Measurements from ENCODE around the gene TTPAL.
A peak's percentile ranks its signal among the peaks of the same experiment; 100 is the strongest.

TTPAL gene

DNA sequence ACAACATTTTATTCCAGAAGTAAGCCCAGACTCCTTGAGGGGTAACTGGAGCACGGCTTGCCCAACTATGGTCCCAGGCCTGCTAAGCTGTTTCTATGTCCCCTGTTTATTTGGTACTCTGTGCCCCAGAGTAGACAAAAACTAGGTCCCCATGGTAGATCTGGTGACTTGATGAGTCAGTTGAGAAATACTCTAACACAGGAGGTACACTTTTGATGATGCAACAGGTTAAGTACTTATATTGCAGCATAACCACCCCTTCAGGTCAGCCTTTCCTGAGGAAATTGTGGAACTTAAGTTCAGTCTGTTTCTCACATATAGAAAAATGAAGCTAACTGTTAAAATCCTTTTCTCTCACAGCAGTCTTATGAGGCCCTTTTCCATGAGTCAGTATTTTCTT, 19.6 kb downstream of the TTPAL start:
- DNase-seq (ENCODE audit: extremely low read depth in 1 of 2, low read depth in 1 of 2), result no peak

DNA sequence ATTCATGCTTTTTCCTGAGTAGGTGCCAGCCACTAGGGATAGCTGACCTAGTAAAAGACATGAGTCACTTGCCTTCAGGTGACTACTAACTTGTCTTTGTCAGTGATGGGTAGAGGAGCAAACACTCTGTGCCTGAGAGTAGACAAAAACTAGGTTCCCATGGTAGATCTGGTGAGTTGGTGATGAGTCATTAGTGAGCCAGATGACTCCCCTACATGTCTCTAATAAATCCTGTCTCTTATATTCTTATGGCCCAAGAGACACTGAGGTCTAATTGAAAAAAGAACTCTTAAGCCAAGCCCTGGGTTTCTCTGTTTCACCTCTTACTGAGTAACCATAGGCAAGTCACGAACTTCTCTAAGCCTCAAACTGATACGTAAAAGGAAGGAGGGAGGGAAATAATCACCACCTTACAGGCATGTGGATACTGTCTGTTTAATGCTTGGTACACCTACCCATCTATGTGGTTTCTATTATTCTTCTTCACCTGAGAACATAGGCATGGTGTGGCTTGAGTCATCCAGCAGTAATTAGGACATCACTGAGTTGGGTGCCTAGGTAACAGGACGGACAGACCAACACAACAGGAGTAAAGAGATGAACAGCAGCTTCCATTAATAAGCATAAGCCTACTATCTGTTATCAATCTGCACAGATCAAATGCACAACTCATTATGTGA, 20.3 kb downstream of the TTPAL start:
- DNase-seq (ENCODE audit: extremely low read depth in 1 of 2, low read depth in 1 of 2), result no peak

DNA sequence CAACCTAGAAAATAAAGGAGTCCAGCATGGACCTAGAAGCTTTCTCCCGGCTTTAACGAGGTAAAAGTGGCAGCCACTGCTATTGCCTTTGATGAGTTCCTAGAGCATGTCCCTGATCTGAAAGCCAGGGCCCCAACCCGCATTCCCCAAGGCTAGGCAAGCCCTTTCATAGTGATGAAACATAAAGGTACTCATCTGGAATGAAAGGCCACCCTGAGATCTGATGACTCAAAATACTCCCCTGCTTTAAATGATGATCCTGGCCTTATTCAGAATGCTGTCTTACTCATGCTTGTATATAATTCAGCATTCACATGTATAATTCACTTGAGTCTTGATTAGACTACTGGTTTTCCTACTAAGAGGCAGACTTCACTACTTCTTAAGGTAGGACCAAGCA, 21.3 kb downstream of the TTPAL start:
- DNase-seq (ENCODE audit: extremely low read depth in 1 of 2, low read depth in 1 of 2), result no peak

DNA sequence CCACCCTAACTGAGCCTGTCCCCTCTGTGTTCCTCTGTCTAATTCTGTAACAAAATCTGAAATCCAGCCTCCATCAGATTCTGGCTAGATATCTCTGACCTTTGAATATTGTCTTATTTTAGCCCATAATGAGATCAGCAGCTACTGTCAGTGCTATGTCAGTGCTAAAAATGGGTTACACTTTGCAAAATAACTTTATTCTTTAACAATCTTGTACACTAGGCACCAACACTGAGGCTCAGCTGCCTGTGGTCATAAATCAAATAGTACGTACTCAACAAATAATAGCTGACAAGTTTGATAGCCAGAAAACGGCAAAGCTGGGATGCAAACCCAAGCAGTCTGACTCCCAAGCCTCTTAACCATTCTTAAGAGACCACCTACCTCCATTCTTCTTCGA, 22.1 kb downstream of the TTPAL start:
- DNase-seq (ENCODE audit: extremely low read depth in 1 of 2, low read depth in 1 of 2), result no peak

DNA sequence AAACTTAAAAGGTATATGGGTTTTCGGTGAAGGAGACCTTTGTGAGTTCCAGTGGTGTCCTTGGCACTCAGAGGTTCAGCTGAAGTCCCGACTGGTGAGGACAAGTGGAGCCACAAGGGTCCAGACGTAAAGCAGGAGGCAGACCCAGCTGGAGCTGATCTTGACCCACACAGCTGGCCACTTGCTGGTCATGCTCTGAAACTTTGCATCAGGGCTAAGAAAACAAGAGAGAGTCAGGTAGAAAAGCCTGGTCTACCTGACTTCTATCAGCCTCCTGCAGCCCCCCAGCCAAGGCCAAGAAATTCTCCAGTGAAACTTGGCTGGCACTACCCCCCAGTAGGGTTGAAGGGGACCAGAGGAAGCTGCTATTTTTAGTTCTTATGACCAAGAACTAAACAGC, 24.5 kb downstream of the TTPAL start:
- no peak for DNase-seq (ENCODE audit: extremely low read depth in 1 of 2, low read depth in 1 of 2)

DNA sequence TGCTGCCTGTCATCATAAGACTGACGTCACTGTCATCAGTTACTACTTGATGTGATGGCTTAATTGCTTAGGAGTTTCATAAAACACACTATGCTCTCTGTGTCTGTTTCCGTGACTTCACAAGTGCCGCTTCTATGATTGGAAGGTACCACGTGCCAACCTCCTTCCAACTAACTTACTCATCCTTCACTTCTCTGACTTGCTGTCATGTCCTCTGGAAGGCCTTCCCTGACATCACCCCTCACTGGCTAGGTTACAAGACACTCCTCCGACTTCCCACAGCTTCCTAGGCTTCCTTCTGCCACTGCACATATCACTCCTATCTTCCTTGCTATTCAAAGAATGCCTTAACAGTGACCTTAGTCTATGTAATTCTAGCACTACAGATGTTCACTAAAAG, 25.8 kb downstream of the TTPAL start:
- no peak for DNase-seq (ENCODE audit: extremely low read depth in 1 of 2, low read depth in 1 of 2)

DNA sequence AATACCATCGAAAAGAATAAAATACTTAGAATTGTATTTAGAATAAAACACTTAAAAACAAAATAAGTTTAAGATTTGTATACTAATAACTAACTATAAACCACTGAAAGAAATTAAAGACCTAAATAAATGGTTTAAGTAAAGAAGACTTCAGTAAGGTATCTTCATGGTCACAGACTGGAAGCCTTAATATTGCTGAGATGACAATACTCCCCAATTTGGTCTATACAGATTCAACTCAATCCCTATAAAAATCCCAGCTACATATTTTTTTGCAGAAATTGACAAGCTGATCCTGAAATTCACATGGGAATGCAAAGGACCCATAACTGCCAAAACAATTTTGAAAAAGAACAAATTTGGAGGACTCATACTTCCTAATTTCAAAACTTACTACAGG, 27.3 kb downstream of the TTPAL start:
- DNase-seq (ENCODE audit: extremely low read depth in 1 of 2, low read depth in 1 of 2), result no peak

DNA sequence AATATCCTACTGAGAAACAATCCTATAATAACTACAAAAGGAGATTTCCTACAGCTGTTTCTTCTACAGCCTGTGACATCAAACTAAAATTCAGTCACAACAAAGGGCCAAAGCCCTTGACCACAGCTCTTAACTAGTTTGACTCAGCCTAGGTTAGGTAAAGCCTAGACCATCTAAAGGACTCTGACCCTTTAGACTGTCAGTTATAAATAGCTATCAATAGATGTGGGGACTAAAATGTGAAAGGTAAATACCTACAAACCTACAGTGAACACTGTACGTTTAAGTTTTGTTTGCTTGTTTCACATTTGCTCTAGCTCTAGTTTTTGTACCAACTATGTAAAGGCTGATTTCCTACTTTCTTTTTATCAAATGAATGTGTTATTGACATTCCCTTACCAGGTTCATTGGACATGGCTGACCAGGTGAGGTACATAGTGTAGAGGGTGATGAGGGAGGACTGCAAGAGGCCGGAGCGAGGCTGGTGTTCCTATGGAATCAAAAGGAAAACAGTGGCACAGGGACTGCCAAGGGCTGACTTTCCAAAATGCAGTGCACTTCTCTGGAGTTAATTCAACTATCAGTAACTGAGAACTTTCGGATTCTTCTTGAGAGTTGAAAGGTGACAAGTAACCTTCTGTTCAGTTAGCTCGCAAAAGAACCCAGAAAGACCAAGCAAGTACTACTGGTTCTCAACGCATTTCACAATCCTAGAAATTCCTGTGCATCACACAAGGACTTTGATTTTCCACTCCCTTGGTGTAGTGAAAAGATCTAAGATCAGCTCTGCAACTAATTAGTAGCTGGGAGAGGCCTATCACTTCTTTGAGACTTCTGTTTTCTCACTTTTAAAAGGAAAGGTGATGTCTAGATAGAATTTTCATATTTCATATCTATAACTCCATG, 29.0 kb downstream of the TTPAL start:
- no peak for DNase-seq (ENCODE audit: extremely low read depth in 1 of 2, low read depth in 1 of 2)

DNA sequence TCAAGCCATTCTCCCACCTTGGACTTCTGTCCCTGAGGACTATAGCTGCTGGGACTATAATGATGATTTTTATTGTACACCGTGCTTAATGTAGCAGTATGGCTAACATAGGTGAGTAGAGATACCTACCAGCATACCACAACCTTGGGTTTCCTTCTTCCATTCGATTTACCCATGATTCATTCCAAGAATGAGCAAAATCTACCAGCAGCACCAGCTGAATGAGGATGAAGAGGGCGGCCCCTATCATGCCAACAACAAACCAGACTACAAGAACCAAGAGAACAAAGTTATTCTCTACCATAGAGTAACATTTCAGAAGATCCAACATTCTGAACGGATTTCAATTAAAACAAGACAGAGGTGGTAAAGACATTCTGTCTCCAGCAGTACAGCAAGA, 34.1 kb downstream of the TTPAL start:
- DNase-seq (ENCODE audit: extremely low read depth in 1 of 2, low read depth in 1 of 2), result no peak

DNA sequence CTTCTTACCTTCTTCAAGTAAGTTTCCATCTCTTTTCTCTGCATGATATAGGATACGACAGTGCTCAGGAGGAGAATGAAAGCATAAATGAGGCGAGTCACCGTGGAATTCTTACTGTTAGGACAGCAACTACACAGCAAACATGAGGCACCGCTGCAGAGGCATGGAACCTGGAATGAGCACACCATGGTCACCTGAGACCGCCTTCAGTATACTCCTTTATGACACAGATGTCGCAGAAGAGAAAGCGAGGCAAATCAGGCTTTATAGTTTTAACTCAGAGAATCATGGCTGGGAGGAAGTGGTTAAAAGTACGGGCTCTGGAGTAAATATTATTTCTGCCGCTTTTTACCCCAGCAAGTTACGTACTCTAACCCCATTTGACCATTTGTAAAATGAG, 38.2 kb downstream of the TTPAL start:
- DNase-seq (ENCODE audit: extremely low read depth in 1 of 2, low read depth in 1 of 2), result no peak

DNA sequence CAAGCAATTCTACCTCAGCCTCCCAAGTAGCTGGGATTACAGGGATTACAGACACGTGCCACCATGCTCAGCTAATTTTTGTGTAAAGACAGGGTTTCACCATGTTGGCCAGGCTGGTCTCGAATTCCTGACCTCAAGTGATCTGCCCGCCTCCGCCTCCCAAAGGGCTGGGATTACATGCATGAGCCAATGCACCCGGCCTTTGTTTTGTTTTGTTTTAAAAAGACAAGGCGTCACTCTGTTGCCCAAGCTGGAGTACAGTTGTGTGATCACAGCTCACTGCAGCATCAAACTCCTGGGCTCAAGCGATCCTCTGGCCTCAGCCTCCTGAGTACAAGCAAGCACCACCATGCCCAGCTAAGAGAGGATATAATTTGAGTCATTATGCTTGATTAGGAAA, 40.8 kb downstream of the TTPAL start:
- DNase-seq (ENCODE audit: extremely low read depth in 1 of 2, low read depth in 1 of 2), result no peak

DNA sequence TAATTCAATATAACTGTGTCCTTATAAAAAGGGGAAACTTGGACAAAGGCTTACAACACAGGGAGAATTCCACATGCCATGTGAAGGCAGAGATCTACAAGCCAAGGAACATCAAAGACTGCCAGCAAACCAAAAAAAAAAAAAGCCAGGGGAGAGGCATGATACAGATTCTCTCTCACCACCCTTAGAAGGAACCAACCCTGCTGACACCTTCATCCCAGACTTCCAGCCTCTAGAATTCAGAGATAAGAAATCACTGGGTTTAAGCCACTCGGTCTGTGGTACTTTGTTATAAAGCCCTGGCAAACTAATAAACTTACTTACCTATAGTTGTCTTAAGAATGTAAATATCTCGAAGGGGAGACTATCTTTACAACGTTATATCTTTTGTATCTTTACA, 41.8 kb downstream of the TTPAL start:
- no peak for DNase-seq (ENCODE audit: extremely low read depth in 1 of 2, low read depth in 1 of 2)

DNA sequence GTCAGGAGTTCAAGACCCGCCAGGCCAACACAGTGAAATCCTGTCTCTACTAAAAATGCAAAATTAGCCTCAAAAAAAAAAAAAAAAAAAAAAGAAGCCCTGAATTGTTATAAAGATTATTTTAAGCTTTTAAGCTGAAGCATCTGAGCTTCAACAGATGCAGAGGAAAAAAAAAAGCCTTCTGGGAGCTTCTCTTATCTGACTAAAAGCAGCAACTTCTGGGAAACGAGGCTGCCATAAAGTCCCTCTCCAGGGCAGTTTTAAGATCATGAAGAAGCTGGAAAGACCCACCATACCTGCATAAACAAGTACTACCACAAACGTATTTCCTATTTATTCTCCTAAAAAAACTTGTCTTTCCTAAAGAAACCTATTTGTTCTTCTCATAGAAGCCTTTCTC, 42.6 kb downstream of the TTPAL start:
- no peak for DNase-seq (ENCODE audit: extremely low read depth in 1 of 2, low read depth in 1 of 2)

DNA sequence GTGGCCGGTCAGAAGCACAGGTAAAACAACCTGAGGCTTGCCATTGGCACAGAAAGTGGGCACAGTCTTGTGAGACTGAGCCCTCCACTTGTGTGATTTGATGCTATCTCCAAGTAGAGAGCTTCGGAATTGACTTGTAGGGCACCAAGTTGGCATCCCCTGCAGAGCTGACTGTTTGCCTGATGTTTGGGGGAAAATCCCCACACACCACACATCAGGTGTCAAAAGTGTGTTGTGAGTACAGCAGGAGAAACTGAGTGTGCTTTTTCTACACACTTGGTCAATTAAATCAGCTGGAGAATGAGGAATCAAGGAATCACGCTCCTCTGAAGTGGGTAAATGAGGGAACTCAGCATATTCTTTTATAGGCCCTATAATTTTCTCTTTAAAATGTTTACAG, 45.2 kb downstream of the TTPAL start:
- DNase-seq (ENCODE audit: extremely low read depth in 1 of 2, low read depth in 1 of 2), result no peak

DNA sequence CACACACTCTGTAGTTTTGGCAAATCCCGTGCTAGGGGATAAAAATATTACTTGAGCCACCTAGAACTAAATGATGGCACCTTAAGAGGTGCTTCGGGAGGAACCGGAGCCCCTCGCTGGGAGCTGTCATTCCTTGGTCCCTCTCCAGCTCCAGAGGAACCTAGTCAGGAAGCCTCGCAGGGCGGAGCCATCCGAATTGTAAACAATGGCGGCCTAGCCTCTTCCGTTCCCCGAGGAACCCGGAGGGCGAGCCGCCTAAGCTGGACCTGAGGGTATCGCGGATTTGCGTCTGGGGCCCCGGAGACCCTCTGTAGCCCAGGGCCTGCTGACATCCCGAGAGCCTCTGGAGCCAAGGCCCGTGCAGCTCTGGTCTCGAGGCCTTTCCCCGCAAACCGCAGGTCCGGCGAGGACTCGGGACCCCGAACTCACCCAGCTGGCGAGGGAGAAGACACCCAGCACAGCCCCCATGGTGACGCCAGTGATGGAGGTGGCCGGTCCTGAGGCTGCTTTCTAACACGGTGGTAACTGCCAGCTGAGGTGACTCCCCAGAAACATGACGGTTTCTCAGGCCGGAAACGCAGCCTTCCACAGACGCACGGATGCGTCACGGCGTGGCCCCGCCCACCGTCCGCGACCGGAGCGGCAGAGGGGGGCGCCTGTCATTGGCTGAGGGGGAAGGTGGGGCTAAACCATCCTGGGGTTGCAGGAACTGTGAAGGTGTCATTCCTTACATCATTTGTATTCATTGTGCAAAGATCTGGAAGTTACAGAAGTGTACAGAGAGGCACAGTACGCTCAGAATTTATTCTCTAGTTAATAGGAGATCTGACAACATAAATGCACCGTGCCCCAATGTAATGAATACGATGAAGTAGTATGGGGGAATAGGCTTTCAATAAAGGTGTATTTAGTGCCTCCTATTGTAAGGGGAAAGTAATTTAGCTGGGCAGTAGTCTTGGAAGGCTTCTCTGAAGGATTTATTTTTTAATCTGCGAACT, 46.1 kb downstream of the TTPAL start, which contains the start of gene SERINC3:
SERINC3 (minus strand) TSS at position 587 of the 998 bp plus-strand sequence; CDS start at position 468, 119 bp downstream.
- DNase-seq (ENCODE audit: extremely low read depth in 1 of 2, low read depth in 1 of 2), result peak; percentile 90 to 96

DNA sequence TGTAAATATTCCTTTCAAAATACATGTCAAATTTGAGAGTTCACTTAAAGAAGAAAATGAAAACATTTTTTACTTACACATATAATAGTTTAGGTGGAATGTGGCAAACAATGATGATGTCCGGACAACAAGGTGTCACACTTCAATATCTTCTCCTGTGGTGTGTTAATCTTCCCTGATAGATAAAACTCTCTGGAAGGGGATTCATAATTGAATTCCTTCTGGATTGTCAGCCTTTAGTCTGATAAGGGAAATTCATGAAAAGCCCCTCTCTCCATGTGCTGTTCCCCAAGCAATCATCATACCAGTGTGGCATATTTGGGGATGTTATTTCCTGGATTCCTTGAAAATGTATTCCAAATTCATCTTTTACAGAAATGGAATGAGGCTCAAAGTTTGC, 47.2 kb downstream of the TTPAL start:
- DNase-seq (ENCODE audit: extremely low read depth in 1 of 2, low read depth in 1 of 2), result no peak

DNA sequence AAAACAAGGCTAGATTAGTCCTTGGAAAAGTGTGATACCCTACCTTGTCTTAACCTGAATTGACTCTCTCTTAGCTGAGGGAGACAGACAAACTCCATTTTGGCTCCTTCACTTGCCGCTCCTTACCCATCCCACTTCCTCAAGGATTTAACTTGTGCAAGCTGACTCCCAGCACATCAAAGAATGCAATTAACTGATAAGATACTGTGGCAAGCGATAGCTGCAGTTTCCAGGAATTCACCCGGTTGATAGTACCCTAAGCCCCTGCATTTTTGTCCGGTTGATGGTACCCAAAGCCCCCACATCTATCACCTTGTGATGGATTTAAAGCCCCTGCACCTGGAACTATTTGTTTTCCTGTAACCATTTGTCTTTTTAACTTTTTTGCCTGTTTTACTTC, 48.1 kb downstream of the TTPAL start:
- DNase-seq (ENCODE audit: extremely low read depth in 1 of 2, low read depth in 1 of 2), result no peak

DNA sequence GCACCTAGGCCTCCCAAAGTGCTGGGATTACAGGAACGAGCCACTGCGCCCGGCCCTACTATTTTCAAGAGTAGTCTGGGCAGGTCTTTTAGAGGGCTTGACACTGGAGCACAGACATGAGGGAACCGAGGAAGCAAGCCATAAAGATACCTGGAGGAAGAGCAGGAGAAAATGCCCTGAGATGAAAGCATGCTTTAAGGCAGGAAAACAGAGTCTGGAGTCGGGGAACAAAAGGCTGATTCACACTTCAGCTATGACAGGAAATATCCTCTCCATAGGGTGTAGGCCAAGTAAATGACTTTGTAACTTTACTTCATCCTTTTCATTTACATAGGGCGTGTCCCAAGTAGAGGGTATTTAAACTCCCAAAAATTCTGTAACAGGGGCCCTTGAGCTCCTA, 50.5 kb downstream of the TTPAL start:
- DNase-seq (ENCODE audit: extremely low read depth in 1 of 2, low read depth in 1 of 2), result no peak

DNA sequence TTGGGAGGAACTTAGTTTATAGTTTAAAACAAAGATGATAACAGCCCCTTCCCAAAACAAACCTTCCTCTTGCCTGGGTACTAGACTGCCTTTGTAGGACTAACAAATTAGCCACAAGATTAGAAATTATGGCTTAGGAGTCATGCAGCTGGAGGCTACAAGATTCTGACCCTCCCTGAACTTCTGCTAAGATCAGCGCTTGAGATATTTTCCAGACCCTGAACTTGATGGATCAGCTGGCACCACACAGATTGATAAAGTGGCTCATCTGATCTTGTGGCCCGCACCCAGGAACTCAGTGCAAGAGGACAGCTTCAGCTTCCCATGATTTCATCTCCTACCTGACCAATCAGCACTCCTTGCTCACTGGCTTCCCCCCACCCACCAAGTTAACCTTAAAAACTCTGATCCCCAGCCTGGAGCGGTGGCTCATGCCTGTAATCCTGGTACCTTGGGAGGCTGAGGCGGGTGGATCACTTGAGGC, 52.1 kb downstream of the TTPAL start:
- DNase-seq (ENCODE audit: extremely low read depth in 1 of 2, low read depth in 1 of 2), result no peak

DNA sequence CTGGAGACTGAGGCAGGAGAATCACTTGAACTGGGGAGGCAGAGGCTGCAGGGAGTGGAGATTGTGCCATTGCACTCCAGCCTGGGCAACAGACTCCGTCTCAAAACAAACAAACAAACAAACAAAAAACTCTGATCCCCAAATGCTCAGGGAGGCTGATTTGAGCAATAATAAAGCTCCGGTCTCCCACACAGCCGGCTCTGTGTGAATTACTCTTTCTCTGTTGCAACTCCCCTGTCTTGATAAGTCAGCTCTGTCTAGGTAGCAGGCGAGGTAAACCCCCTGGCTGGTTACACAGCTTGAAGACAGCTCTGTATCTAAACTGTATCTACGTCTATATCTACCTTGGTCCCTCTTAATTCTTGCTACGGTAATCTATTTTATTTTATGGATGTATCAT, 52.6 kb downstream of the TTPAL start:
- DNase-seq (ENCODE audit: extremely low read depth in 1 of 2, low read depth in 1 of 2), result no peak

Data from activated CD8-positive, alpha-beta memory T cell treated with anti-CD3 and anti-CD28 coated beads for 1 hour (primary cell).